Measurements from ENCODE around the gene SMAD4.

- TF ChIP-seq CTCF (IDR thresholded peaks at IDR 0.05 in 8 of 11, conservative IDR thresholded peaks at IDR 0.05 in 3 of 11) (no peak), POLR2A (IDR thresholded peaks at IDR 0.05) (no peak)
These were observed 8.6 kb upstream of the SMAD4 start for GRCh38 chr18:51021226-51021965.
